GM12874 (cell line): ENCODE measurements around the gene DOCK3.

Source experiments
- TF ChIP-seq, protein P1 (sequence below): IDR thresholded peaks from 2 replicates; pipeline ENCODE4 v1.5.1; 2011; ENCODE audit warnings: low read depth, mild to moderate bottlenecking, control low read depth, low read length, moderate library complexity; ENCODE audit not compliant: insufficient read depth

The DOCK3 gene

DNA sequence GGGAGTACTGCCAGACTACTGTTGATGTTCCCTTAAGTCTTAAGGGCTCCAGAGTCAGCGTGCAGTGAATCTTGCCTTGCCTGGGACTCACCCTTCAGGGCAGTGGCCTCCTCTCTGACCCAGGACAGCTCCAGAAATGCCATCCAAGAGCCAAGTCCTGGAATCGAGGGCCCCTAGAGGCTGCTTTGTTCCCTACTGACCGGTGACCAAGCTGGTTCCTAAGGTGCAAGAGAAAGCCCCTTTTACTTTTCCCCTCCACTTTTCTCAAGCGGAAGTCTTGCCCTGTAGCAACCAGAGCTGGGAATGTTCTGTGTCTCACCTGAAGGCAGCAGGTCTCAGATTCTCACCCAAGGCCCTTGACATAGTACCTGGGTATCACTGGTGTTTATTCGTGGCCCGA is 238.0 kb downstream of the DOCK3 start:
- TF ChIP-seq, protein P1, sequence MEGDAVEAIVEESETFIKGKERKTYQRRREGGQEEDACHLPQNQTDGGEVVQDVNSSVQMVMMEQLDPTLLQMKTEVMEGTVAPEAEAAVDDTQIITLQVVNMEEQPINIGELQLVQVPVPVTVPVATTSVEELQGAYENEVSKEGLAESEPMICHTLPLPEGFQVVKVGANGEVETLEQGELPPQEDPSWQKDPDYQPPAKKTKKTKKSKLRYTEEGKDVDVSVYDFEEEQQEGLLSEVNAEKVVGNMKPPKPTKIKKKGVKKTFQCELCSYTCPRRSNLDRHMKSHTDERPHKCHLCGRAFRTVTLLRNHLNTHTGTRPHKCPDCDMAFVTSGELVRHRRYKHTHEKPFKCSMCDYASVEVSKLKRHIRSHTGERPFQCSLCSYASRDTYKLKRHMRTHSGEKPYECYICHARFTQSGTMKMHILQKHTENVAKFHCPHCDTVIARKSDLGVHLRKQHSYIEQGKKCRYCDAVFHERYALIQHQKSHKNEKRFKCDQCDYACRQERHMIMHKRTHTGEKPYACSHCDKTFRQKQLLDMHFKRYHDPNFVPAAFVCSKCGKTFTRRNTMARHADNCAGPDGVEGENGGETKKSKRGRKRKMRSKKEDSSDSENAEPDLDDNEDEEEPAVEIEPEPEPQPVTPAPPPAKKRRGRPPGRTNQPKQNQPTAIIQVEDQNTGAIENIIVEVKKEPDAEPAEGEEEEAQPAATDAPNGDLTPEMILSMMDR: no peak

DNA sequence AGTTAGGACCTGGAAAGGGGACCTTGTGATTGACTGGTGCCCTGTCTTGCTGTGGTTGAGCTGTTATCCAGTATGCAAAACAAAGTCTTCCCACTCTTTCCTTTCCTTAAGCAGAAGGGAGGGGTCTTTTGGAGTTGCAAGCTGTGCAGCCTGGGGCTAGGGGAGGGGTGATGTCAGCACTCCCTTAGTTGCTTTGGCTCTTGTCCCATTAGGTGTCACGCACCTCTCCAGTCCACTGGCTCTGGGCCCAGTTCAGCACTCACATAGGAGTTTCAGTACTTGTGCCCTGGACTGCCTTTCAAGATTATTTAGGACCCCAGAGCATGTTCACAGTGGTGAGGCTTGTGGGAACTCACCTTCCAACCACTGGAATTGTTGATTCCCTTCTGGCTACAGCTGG is 238.5 kb downstream of the DOCK3 start:
- TF ChIP-seq, protein P1: no peak

DNA sequence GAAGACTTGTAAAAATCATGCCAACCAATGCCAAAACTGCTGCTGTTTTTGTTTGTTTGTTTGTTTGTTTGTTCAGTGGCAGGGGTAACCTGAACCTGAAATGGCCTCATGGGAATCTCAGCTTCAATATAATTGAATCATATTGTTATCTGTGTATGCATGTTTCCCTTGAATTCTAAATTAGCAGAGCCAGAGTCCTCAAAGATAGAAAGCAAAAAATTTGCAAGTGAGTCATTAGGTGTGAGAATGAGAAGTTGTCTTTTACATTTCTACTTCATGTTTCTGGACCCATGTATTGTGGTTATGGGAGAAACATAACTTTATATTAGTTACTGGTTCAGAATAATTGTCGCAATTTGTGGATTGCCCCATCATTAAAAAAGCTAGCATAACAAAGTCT is 249.2 kb downstream of the DOCK3 start:
- TF ChIP-seq, protein P1: no peak

DNA sequence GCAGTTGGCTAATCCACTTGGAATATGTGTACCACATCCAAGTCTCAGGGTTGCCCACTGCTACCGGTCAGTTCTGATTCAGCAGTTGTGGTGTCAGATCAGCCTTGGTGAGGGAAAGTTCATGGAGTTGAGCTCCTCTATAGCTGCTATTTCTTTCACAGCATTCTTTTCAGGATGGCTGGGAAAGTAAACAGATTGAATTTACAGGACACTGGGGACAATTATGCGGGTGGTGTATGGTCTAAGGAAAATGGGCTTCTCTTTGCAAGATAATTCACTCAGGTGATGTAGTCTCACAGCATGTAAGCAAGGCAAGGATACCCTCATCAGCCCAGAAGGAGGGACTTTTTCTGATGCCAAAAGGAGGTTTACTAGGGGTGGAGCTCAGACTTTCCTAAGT is 249.9 kb downstream of the DOCK3 start:
- TF ChIP-seq, protein P1: no peak

DNA sequence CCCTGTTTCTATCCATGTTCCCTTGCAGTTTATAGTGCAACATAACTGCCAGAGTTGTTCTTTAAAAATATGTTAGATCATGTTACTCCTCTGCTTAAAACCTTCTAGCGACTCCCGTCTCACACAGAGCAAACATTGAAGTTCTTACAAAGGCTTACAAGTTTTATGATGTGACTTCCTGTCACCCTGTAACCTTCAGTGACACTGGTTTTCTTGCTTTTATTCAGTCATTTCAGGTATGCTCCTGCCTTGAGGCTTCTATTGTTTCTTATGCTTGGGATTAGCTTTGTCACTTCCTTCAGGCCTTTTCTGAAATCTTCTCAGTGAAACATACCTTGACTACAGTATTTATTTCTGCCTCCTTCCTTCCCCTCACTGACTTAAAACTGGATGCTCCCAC is 252.1 kb downstream of the DOCK3 start:
- TF ChIP-seq, protein P1: no peak

DNA sequence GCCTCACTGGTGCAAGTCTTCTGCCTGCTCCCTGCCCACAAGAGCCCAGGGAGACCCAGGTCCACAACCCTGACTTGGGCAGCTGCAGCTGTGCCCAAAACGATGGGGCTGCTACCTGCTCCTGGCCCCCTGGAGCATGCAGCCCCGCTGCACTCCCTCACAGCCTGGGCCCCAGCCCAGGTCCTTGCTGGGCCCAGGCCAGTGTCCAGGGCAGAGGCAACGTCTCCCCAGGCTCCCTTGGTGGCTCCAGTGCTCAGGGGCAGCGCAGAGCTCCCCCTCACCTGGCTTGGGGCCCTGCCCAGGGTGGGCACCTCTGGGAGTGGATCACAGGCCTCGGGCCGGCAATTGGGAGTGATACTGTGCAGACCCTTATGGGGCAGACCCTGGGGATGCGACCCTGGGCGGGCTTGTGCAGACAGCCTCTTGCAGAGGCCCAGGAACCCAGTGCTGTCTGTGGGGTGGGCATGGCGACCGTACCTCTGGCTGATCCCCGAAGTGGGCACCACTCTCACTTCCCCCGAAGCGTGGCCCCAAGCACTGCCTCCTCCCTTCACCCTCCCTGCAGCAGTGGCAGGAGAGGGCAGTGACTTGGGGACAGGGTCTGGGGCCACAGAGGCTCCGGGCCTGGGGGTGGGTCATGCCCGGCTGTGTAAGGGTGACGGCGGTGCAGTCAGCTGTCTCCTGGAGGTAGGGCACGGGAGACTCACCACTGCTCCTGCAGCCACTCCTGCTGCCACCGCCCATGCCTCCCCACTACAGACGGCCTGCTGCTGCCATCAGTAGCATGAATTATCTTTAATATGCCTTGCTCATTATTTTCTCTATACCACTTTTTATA is 255.9 kb downstream of the DOCK3 start:
- TF ChIP-seq, protein P1: no peak

DNA sequence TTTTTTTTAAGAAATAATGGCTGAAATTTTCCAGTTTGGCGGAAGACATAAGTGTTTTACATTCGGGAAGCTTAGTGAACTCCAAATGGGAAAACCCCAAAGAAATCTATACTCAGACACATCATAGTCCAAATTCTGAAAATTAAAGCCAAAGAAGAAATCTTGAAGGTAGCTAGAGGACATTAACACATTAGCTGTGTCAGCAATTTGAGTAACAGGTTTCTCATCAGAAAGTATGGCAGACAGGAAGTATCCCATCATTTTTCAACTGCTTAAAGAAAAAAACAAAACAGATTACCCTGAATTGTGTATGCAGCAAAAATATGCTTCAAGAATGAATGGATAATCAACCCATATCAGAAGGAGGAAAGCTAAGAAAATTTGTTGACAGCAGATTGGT is 261.7 kb downstream of the DOCK3 start:
- TF ChIP-seq, protein P1: no peak
